Measurements from ENCODE around the gene ADARB2.

Gene ADARB2

DNA sequence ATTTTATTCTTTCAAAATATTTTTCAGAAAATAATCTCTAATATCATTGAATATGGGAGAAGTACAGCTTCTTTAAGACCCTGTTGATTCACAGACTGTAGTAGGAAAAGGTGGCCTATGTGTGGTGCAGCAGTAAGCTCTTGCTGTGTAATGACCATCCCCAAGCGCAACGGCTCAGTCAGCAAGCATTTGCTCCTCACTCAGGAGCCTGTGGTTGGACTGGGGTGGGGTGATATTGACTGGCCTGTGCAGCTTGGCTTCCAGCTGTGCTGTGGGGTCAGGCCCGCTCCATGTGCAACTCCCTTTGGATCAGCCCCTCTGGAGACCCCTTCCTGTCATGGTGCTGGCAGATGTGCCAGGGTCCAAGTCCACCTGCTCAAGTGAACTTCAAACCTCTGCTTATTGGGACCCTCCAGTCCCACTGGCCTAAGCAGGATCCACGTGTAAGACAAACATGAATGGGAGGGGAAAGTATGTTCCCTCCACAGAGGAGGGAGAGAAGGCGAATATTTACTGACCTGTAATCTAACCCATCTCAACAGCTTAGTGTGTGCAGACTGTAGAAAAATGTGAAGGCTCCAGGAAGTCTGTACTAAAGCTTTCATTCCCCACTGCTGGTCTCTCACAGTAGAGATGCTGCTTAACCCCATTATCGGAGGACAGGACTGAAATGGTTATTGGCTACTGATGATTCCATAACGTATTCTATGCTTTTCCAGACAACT lies 441.4 kb downstream of the ADARB2 start:
- TF ChIP-seq ZNF274 (IDR thresholded peaks at IDR 0.05; ENCODE audit: low read depth, low read length), result no peak
- no peak overlapping the region for H3K4me3 ChIP-seq (ENCODE audit: low read length)

DNA sequence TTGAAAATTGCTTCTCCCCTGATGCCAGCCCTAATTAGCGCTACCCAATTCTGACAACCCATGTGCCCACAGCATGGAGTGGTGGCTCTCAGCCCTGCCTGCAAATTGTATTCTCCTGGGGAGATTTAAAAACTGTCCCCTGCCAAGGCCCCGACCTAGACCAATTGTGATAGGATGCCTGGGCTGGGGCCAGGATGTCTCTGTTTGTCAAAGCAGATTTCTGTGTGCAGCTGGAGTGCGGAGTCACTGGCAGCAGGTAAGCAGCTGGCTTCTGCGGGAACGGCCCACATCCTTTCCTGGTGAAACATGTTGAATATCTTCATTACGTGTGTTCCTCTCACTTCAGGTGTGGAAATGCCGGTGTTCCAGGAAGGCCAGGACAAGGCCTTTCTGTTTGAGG lies 442.6 kb downstream of the ADARB2 start:
- no peak overlapping the region for H3K4me3 ChIP-seq (ENCODE audit: low read length)
- TF ChIP-seq ZNF274 (IDR thresholded peaks at IDR 0.05; ENCODE audit: low read depth, low read length), result no peak

DNA sequence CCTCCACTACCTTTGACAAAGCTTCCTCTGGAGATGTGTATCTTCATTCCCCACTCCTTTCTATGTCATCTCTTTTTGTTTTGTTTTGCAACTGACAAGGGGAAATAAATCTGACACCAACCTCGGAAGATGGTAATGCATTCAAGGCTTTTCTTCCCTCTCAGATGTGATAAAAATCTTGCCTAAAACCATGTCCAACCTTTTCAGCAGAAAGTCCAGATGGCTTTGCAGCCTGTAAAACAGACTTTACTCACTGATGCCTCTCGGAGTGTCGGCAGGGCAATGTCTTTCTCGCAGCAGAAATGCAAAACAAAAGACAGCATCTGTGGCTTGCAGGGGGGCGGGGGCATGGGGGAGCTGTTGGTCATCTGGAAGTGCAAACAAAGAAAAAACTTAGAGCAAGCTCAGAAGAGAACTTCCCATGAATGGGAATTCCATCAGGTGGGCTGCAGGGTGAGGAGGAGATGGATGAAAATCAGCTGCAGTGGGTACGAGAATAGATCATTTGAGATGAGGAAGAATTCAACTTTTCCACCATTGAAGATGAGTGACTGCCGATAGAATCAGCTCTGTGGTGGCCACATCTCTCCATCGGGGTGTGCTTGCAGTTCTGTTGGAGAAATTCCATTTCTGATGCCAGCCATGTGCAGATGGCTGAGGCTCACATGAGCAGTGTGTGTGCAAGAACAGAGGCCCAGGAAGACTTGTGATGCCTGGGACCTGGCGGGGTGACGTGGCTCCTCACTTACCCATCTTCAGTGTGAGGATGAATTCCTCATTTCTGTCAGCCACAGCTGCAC lies 443.5 kb downstream of the ADARB2 start:
- TF ChIP-seq ZNF274 (IDR thresholded peaks at IDR 0.05; ENCODE audit: low read depth, low read length), result no peak
- H3K4me3 ChIP-seq (ENCODE audit: low read length), result no peak overlapping the region

DNA sequence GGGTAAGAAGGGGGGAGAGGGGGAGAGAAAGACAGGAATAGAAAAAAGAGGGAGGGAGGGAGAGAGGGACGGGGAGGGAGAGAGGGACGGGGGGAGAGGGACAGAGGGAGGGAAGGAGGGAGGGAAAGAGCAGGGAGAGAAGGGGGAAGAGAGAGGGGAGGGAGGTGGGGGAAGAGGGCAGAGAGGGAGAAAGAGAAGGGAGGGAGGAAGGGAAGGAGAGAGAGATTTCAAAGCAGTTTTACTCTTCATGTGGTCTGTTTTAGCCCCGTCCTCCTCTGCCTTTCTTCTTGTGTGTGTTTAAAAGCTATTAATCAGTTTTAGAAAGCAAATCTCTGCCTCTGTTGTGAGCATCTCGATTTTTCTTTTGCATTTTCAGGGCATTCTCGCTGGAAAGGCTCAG lies 444.2 kb downstream of the ADARB2 start:
- no peak overlapping the region for H3K4me3 ChIP-seq (ENCODE audit: low read length)

DNA sequence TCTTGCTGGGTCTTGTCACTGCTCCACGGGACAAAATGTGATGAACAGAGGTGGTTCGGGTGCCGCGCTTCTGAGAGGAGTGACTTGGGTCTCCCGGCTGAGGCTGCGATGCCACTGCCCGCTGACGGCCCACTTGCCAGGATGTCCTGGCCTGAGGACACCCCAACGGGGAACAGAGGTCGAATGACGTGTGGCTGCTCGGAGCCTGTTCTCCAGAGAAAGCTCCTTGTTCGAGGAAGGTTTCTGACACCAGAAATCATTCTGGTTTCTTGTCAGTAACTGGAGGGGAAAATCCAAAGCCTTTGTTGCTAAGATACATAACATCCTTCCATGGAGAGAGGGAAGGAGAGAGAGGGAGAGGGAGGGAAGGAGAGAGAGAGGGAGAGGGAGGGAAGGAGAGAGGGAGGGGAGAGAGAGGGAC lies 444.7 kb downstream of the ADARB2 start:
- no peak overlapping the region for H3K4me3 ChIP-seq (ENCODE audit: low read length)
- no peak for TF ChIP-seq ZNF274 (IDR thresholded peaks at IDR 0.05; ENCODE audit: low read depth, low read length)

More for the DNA sequence above, 444.2 kb downstream of the ADARB2 start:
- no peak for TF ChIP-seq ZNF274 (IDR thresholded peaks at IDR 0.05; ENCODE audit: low read depth, low read length)

DNA sequence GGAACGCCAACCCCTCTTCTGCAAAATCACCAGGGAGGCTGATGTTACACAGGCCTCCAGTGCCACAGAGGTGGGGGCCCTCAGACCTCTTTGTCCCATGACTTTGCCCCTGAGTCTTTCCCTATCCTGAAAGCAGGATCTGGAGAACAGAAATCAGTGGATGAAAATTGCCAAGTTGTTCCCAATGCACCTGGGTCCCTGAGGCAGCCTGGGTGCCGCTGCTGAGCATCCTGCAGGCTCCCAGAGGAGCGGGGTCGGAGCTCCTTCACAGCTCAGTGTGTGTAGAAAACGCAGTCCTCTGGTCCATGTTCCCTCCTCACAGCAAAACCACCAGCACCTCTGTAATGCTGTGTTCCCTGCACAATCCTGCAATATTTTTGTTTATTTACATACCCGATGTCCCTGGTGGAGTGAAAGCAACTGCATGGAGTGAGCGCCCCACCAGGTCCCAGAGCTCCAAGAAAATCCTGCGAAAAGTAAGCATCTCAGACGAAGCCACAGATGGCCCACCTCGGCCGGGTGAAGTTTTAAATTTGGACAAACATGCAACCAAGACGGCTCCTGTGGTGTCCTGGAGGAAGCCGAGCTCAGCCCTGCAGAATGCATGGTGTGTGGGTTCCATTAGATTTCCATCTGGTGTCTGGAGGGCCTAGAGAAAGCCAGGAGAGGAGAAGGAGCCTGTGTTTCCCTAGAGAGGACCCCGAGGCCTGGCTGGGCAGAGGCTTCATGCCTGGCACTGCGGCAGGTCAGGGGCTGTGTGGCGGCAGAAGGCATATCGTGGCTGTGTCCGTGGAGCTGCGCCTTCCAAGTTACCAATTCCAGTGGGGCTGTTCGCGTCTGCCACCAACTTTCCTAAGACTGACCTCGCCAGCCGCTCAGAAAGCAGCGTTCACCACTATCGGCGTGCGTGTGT lies 445.9 kb downstream of the ADARB2 start:
- H3K4me3 ChIP-seq (ENCODE audit: low read length), result no peak overlapping the region

DNA sequence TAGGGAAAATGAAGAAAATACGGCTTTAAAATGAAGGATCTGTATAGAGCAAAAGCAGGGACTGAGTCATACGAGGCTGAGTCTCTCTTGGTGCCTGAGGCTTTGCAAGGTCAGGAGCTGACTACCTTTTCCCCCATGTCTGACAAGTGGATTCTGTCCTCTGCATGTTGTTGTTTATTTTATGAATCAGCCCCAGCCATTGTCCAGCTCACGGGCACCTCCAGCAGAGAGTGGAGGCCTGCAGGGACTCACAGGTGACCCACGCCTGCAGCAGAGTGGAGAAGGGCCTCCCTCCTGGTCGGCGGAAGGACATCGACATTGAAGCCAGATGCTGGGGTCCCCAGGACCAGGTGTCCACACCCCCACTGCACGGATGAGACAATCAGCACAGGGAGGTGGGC lies 447.3 kb downstream of the ADARB2 start:
- no peak overlapping the region for H3K4me3 ChIP-seq (ENCODE audit: low read length)
- no peak for TF ChIP-seq ZNF274 (IDR thresholded peaks at IDR 0.05; ENCODE audit: low read depth, low read length)

More for the DNA sequence above, 445.9 kb downstream of the ADARB2 start:
- no peak for TF ChIP-seq ZNF274 (IDR thresholded peaks at IDR 0.05; ENCODE audit: low read depth, low read length)

DNA sequence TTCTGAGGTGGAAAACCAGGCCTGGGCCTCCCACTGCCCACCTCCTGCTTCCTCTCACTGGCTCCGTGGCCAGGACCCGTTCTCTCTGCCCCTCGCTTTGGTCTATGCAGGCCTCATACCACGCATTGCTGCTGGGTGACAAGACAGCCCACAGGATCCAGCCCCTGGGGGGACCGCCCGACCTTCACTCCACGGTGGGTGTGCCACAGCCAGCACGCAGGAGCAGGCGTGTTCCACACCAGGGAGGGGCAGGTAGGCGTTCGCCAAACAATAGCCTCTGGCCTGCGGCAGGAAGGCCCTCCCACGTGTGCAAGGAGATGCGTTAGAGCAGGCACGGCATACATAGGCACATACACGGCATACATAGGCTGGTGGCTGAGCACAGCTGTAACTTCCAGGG lies 447.7 kb downstream of the ADARB2 start:
- H3K4me3 ChIP-seq (ENCODE audit: low read length), result no peak overlapping the region
- no peak for TF ChIP-seq ZNF274 (IDR thresholded peaks at IDR 0.05; ENCODE audit: low read depth, low read length)

DNA sequence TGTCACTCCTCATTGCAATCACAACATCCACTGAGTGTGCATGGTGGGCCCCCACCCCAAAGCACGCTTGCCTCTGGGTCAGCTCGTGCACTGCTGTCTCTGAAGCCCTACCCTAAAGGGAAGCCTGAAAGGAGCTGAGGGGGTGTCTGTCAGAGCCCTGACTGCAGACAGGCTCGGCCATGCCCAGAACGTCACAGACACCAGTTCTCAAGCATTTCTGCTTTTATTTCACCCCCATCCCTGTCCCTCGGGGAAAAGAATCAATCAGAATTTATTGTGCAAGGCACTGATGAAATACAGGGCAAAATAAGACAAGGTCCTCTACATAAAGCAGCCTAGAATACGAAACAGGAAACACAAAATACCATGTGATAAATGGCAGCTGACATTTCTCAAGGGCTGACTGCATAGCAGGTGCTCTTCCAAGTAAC lies 449.3 kb downstream of the ADARB2 start:
- no peak overlapping the region for H3K4me3 ChIP-seq (ENCODE audit: low read length)
- TF ChIP-seq ZNF274 (IDR thresholded peaks at IDR 0.05; ENCODE audit: low read depth, low read length), result no peak

DNA sequence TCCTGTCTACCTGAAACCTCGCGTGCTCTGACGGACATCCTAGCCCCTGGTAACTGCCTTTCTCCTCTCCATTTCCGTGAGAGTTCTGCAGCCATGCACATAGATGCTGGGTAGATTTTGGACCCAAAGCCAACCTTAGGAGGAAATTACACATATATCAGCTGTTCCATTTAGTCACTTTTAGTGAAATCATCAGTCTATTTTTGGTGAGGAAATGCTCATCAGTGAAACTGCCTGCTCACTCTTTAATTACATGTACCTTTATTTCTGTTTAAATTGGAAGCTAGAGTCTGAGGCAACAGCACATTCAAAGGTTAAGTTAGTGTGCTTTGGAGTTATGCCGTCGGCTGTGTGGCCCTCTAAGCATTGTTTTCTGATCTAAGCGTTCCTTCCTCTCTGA lies 449.8 kb downstream of the ADARB2 start:
- no peak overlapping the region for H3K4me3 ChIP-seq (ENCODE audit: low read length)
- no peak for TF ChIP-seq ZNF274 (IDR thresholded peaks at IDR 0.05; ENCODE audit: low read depth, low read length)

DNA sequence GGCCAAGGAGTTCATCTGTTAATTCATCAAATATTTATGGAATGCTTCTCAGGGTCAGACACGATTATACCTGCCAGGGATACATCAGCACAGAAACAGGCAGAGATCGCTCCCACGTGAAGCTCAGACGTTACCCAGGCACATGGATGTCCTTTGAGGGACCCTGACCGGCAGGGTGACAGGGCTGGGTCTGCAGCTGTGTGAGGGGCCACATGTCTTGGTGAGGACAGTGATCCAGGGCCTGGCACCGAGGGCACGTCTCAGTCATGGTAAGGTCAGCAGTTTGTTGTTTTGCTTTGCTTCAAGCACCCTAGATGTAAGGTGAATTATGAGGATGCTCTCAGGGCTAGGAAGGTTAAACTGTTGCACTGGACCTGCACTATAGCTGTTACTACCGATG lies 453.2 kb downstream of the ADARB2 start:
- no peak for TF ChIP-seq ZNF274 (IDR thresholded peaks at IDR 0.05; ENCODE audit: low read depth, low read length)
- no peak overlapping the region for H3K4me3 ChIP-seq (ENCODE audit: low read length)

DNA sequence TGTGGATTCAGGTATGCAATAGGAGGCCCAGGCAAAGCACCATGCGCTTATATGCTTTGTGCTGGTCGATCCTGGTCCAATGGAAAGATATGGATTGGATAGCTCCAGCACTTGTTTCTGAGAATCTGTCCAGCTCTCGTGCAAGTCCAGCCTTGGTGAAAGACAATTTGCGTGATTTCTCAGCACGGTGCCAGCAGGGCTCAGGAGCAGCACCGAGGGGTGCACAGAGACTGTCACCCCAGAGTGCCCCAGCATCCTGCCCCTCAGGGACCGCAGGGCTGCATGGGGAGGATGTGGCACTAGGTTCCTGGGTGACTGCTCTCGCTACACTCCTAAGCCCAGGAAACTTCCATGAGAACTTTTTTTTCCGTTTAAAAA lies 455.9 kb downstream of the ADARB2 start:
- TF ChIP-seq ZNF274 (IDR thresholded peaks at IDR 0.05; ENCODE audit: low read depth, low read length), result no peak
- no peak overlapping the region for H3K4me3 ChIP-seq (ENCODE audit: low read length)

DNA sequence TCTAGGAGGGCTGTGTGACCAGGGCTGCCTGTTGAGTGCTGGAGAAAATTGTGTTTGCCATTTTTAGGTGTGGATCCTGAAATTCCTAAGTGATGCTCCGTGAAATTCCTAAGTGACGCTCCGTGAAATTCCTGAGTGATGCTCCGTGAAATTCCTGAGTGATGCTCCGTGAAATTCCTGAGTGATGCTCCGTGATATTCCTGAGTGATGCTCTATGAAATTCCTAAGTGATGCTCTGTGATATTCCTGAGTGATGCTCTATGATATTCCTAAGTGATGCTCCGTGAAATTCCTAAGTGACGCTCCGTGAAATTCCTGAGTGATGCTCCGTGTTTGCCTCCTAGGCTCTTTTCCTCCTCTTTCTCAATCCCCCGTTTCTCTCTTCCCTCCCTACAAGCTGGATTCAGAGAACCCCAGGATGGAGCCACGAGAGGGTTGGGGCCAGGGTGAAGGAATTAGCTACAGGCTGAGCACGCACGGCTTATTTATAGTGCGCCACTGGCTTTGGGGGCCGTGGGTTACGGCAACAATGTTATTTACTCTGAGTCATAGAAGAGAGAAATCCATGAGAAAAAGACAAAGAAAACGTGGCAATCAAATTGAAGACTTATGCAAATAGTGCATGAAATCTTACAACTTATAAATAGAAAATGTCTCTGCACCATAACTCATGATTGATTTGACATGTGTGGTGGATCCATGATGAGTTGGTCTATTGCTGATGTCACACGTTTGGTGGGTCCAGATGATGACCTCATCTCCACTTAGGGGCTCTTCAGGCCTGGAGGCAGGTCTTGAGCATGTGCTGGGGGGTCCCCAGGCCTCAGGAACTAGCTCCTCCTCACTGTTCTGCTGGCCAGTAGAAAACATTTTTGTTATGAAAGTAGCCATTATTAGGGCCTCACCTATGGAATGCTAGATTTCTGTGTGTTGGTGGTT lies 456.6 kb downstream of the ADARB2 start:
- no peak for TF ChIP-seq ZNF274 (IDR thresholded peaks at IDR 0.05; ENCODE audit: low read depth, low read length)
- no peak overlapping the region for H3K4me3 ChIP-seq (ENCODE audit: low read length)
